Measurements from ENCODE around the gene TICAM1.
"Not testable (repeated sequence)": the region's sequence is repeated elsewhere in the genome, so short reads cannot be mapped to it uniquely, and the experiment has no call there.

Gene TICAM1

DNA sequence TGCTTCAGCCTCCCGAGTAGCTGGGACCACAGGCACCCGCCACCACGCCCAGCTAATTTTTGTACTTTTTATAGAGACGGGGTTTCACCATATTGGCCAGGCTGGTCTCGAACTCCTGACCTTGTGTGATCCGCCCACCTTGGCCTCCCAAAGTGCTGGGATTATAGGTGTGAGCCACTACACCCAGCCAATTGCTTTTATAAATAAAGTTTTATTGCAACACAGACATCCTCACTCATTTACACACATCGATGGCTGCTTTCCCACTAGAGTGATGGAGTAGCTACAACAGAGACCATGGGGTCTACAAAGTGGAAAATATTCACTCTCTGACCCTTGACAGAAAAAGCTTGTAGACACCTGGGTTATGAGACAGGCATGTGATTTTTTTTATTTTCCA lies 9.2 kb downstream of the TICAM1 start:
- not testable (repeated sequence) for H3K4me1 ChIP-seq (ENCODE audit: control insufficient read depth in 5 of 5, insufficient read depth in 5 of 5, low read length in 5 of 5); H3K27me3 ChIP-seq (ENCODE audit: control insufficient read depth in 5 of 5, insufficient read depth in 4 of 5, low read length in 5 of 5); H3K27ac ChIP-seq (ENCODE audit: low read depth, low read length); H3K4me3 ChIP-seq (ENCODE audit: low read depth in 1 of 5, low read length in 5 of 5); H3K9me3 ChIP-seq (ENCODE audit: control insufficient read depth in 5 of 5, low read length in 5 of 5); H3K9ac ChIP-seq (ENCODE audit: low read length in 5 of 5)
- peaks cover 0 to 26% (median 17%) of the 10 kb centered on the region in 5 donors for H3K36me3 ChIP-seq (ENCODE audit: control insufficient read depth in 5 of 5, insufficient read depth in 5 of 5, low read length in 5 of 5)

DNA sequence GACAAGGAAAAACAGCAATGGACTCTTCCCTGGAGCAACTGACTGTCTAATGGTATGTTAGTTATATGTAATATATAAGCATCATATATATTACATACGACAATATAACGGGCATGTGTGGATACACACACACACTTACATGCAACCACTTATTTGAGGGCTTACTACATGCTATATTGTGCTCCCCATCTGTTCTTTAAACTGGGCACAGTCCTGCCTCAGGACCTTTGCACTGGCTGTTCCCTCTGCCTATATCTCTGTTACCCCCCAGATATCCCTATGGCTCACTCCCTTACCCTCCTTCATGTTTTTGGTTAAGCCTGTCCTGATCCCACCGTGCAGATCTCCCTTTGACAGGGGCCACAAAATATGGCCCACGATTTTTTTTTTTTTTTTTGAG lies 10.2 kb downstream of the TICAM1 start:
- Histone ChIP-seq H3K27ac (ENCODE audit: low read depth, low read length) (no peak overlapping the region), H3K9ac (ENCODE audit: low read length in 5 of 5) (no peak overlapping the region), H3K4me3 (ENCODE audit: low read depth in 1 of 5, low read length in 5 of 5) (no peak overlapping the region), H3K27me3 (ENCODE audit: control insufficient read depth in 5 of 5, insufficient read depth in 4 of 5, low read length in 5 of 5) (no peaks in the 10 kb centered on the region), H3K4me1 (ENCODE audit: control insufficient read depth in 5 of 5, insufficient read depth in 5 of 5, low read length in 5 of 5) (no peaks in the 10 kb centered on the region), H3K9me3 (ENCODE audit: control insufficient read depth in 5 of 5, low read length in 5 of 5) (no peaks in the 10 kb centered on the region), H3K36me3 (ENCODE audit: control insufficient read depth in 5 of 5, insufficient read depth in 5 of 5, low read length in 5 of 5) (peaks cover 0 to 37% (median 27%) of the 10 kb centered on the region in 5 donors)

GRCh38 chr19:4817467-4818277 lies 13.8 kb downstream of the TICAM1 start:
- Histone ChIP-seq H3K27me3 (ENCODE audit: control insufficient read depth in 5 of 5, insufficient read depth in 4 of 5, low read length in 5 of 5) (no peaks in the 10 kb centered on the region), H3K36me3 (ENCODE audit: control insufficient read depth in 5 of 5, insufficient read depth in 5 of 5, low read length in 5 of 5) (peaks cover 0 to 35% (median 28%) of the 10 kb centered on the region in 5 donors), H3K4me3 (ENCODE audit: low read depth in 1 of 5, low read length in 5 of 5) (no peak overlapping the region), H3K4me1 (ENCODE audit: control insufficient read depth in 5 of 5, insufficient read depth in 5 of 5, low read length in 5 of 5) (peaks cover 3 to 19% (median 15%) of the 10 kb centered on the region in 5 donors), H3K9ac (ENCODE audit: low read length in 5 of 5) (no peak overlapping the region), H3K9me3 (ENCODE audit: control insufficient read depth in 5 of 5, low read length in 5 of 5) (no peaks in the 10 kb centered on the region), H3K27ac (ENCODE audit: low read depth, low read length) (no peak overlapping the region)

- Histone ChIP-seq H3K4me3 (ENCODE audit: low read depth in 1 of 5, low read length in 5 of 5) (no peak overlapping the region), H3K27me3 (ENCODE audit: control insufficient read depth in 5 of 5, insufficient read depth in 4 of 5, low read length in 5 of 5) (no peaks in the 10 kb centered on the region), H3K9me3 (ENCODE audit: control insufficient read depth in 5 of 5, low read length in 5 of 5) (no peaks in the 10 kb centered on the region), H3K27ac (ENCODE audit: low read depth, low read length) (no peak overlapping the region), H3K36me3 (ENCODE audit: control insufficient read depth in 5 of 5, insufficient read depth in 5 of 5, low read length in 5 of 5) (peaks cover 0 to 35% (median 28%) of the 10 kb centered on the region in 5 donors), H3K9ac (ENCODE audit: low read length in 5 of 5) (no peak overlapping the region), H3K4me1 (ENCODE audit: control insufficient read depth in 5 of 5, insufficient read depth in 5 of 5, low read length in 5 of 5) (peaks cover 3 to 24% (median 15%) of the 10 kb centered on the region in 5 donors)
These were observed 14.6 kb downstream of the TICAM1 start for GRCh38 chr19:4816950-4817278.

DNA sequence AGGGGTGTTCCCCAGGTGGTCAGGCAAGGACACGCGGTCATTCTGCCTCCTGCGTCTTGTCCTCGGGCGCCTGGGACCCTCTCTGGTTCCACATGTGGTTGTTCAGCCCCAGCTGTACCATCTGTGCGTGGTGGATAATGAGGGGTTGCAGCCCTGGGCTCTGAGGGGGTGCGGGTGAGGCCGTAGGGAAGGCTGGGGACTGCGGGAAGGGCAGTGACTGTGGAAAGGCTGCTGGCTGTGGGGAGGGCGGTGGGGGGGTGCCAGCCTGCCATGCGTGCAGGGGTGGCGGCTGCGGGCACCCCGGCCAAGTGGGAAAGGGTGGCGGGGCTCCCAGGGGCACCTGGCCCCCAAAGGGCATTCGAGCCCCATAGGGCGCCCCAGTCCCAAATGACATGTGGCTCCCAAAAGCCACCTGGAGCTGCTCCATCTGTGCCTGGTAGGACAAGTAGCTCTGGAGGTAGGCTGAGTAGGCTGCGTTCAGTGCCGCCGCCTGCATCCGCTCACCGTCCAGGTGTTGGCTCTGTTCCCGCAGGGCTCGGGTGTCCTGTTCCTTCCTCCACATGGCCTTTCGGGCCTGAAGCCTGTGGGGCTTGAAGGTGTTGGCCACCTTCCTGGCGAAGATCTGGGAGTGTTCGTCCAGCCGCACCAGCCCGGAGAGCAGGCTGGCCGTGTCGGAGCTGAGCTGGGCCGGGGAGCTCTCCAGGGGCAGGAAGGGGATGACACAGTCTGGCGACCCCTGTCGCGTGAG lies 15.1 kb downstream of the TICAM1 start:
- no peaks in the 10 kb centered on the region for H3K27me3 ChIP-seq (ENCODE audit: control insufficient read depth in 5 of 5, insufficient read depth in 4 of 5, low read length in 5 of 5)
- no peaks in the 10 kb centered on the region for H3K9me3 ChIP-seq (ENCODE audit: control insufficient read depth in 5 of 5, low read length in 5 of 5)
- peaks cover 3 to 28% (median 17%) of the 10 kb centered on the region in 5 donors for H3K4me1 ChIP-seq (ENCODE audit: control insufficient read depth in 5 of 5, insufficient read depth in 5 of 5, low read length in 5 of 5)
- peaks cover 0 to 35% (median 28%) of the 10 kb centered on the region in 5 donors for H3K36me3 ChIP-seq (ENCODE audit: control insufficient read depth in 5 of 5, insufficient read depth in 5 of 5, low read length in 5 of 5)
- H3K4me3 ChIP-seq (ENCODE audit: low read depth in 1 of 5, low read length in 5 of 5), result peak overlapping the region in 4 of 5 donors; percentile 40 to 57 (median 52)
- peak overlapping the region; percentile 37 for H3K27ac ChIP-seq (ENCODE audit: low read depth, low read length)
- peak overlapping the region in 3 of 5 donors; percentile 45 to 73 (median 70) for H3K9ac ChIP-seq (ENCODE audit: low read length in 5 of 5)

DNA sequence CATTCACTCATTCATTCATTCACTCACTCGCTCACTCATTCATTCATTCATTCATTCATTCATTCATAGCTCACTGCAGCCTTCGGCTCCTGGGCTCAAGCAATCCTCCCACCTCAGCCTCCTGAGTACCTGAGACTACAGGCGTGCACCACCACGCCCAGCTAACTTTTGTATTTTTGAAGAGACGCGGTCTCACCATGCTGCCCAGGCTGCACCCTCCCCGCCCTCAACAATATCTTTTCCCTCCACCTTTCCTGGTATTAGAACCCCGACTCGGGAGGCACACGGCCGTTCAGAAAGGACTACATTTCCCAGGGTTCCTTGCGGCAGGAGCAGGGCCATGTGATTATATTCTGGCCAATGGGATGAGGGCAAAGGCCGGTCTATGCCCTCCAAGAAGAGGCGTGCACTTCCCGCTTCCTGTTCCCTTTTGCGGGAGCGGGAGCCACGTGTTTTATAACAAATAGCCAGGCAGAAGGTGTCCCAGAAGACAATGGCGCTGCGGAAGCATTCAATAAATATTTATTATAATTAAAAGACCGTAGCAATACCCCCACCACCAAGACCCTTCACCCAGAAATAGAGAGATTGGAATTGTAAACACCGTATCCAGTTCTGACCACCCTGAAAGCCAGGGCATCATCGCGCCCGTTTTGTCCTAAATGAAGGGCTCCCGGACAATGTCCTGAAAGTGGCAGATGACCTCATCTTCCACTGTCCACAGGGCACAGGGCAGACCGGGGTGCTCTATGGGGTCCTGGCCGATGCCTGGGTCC lies 15.9 kb downstream of the TICAM1 start:
- peaks cover 3 to 28% (median 17%) of the 10 kb centered on the region in 5 donors for H3K4me1 ChIP-seq (ENCODE audit: control insufficient read depth in 5 of 5, insufficient read depth in 5 of 5, low read length in 5 of 5)
- H3K4me3 ChIP-seq (ENCODE audit: low read depth in 1 of 5, low read length in 5 of 5), result peak overlapping the region; percentile 33 to 66 (median 50)
- H3K27ac ChIP-seq (ENCODE audit: low read depth, low read length), result peak overlapping the region; percentile 37

GRCh38 chr19:4814625-4815425 lies 16.7 kb downstream of the TICAM1 start:
- H3K9me3 ChIP-seq (ENCODE audit: control insufficient read depth in 5 of 5, low read length in 5 of 5), result no peaks in the 10 kb centered on the region
- no peaks in the 10 kb centered on the region for H3K27me3 ChIP-seq (ENCODE audit: control insufficient read depth in 5 of 5, insufficient read depth in 4 of 5, low read length in 5 of 5)
- H3K4me1 ChIP-seq (ENCODE audit: control insufficient read depth in 5 of 5, insufficient read depth in 5 of 5, low read length in 5 of 5), result peaks cover 3 to 29% (median 17%) of the 10 kb centered on the region in 5 donors
- no peak overlapping the region for H3K9ac ChIP-seq (ENCODE audit: low read length in 5 of 5)
- H3K27ac ChIP-seq (ENCODE audit: low read depth, low read length), result no peak overlapping the region
- H3K4me3 ChIP-seq (ENCODE audit: low read depth in 1 of 5, low read length in 5 of 5), result peak overlapping the region in 1 of 5 donors; percentile 66
- H3K36me3 ChIP-seq (ENCODE audit: control insufficient read depth in 5 of 5, insufficient read depth in 5 of 5, low read length in 5 of 5), result peaks cover 0 to 33% (median 28%) of the 10 kb centered on the region in 5 donors

More for the DNA sequence above, 15.9 kb downstream of the TICAM1 start:
- Histone ChIP-seq H3K9ac (ENCODE audit: low read length in 5 of 5) (peak overlapping the region in 4 of 5 donors; percentile 9 to 73 (median 58)), H3K27me3 (ENCODE audit: control insufficient read depth in 5 of 5, insufficient read depth in 4 of 5, low read length in 5 of 5) (no peaks in the 10 kb centered on the region), H3K36me3 (ENCODE audit: control insufficient read depth in 5 of 5, insufficient read depth in 5 of 5, low read length in 5 of 5) (peaks cover 0 to 33% (median 28%) of the 10 kb centered on the region in 5 donors), H3K9me3 (ENCODE audit: control insufficient read depth in 5 of 5, low read length in 5 of 5) (no peaks in the 10 kb centered on the region)

GRCh38 chr19:4811328-4812131 lies 20.0 kb downstream of the TICAM1 start:
- Histone ChIP-seq H3K27me3 (ENCODE audit: control insufficient read depth in 5 of 5, insufficient read depth in 4 of 5, low read length in 5 of 5) (no peaks in the 10 kb centered on the region), H3K4me1 (ENCODE audit: control insufficient read depth in 5 of 5, insufficient read depth in 5 of 5, low read length in 5 of 5) (peaks cover 3 to 31% (median 20%) of the 10 kb centered on the region in 5 donors), H3K4me3 (ENCODE audit: low read depth in 1 of 5, low read length in 5 of 5) (no peak overlapping the region), H3K9me3 (ENCODE audit: control insufficient read depth in 5 of 5, low read length in 5 of 5) (no peaks in the 10 kb centered on the region), H3K27ac (ENCODE audit: low read depth, low read length) (no peak overlapping the region), H3K9ac (ENCODE audit: low read length in 5 of 5) (no peak overlapping the region), H3K36me3 (ENCODE audit: control insufficient read depth in 5 of 5, insufficient read depth in 5 of 5, low read length in 5 of 5) (peaks cover 0 to 4% (median 2%) of the 10 kb centered on the region in 5 donors)

- H3K27me3 ChIP-seq (ENCODE audit: control insufficient read depth in 5 of 5, insufficient read depth in 4 of 5, low read length in 5 of 5), result no peaks in the 10 kb centered on the region
- H3K9me3 ChIP-seq (ENCODE audit: control insufficient read depth in 5 of 5, low read length in 5 of 5), result no peaks in the 10 kb centered on the region
- no peaks in the 10 kb centered on the region for H3K36me3 ChIP-seq (ENCODE audit: control insufficient read depth in 5 of 5, insufficient read depth in 5 of 5, low read length in 5 of 5)
- no peak overlapping the region for H3K4me3 ChIP-seq (ENCODE audit: low read depth in 1 of 5, low read length in 5 of 5)
- no peak overlapping the region for H3K27ac ChIP-seq (ENCODE audit: low read depth, low read length)
- peaks cover 0 to 13% (median 6%) of the 10 kb centered on the region in 5 donors for H3K4me1 ChIP-seq (ENCODE audit: control insufficient read depth in 5 of 5, insufficient read depth in 5 of 5, low read length in 5 of 5)
- H3K9ac ChIP-seq (ENCODE audit: low read length in 5 of 5), result no peak overlapping the region
These were observed 24.3 kb downstream of the TICAM1 start for GRCh38 chr19:4807188-4807587.

Measured in subcutaneous abdominal adipose tissue (tissue), 5 donors.